ENCODE measurements around the gene MEX3B. TPM values are rescaled to one million over a fixed set of nuclear protein-coding genes. Genes with fewer than 3 reads are reported as not detected.
"Not testable (repeated sequence)": the region's sequence is repeated elsewhere in the genome, so short reads cannot be mapped to it uniquely, and the experiment has no call there.

Gene MEX3B
- polyA plus RNA-seq, 4 donors = 0.95 to 3.0 TPM; not detected in 2

GRCh38 chr15:82012908-82013307 lies 32.9 kb downstream of the MEX3B start:
- WGBS, 3 donors = 69 to 84% (median 81%) methylated on average over 7 of the region's 7 CpGs
- H3K27me3 ChIP-seq (ENCODE audit: control insufficient read depth in 3 of 3, insufficient read depth in 3 of 3, low read length in 3 of 3) = peaks cover 0 to 3% (median 0%) of the 10 kb centered on the region in 3 donors

DNA sequence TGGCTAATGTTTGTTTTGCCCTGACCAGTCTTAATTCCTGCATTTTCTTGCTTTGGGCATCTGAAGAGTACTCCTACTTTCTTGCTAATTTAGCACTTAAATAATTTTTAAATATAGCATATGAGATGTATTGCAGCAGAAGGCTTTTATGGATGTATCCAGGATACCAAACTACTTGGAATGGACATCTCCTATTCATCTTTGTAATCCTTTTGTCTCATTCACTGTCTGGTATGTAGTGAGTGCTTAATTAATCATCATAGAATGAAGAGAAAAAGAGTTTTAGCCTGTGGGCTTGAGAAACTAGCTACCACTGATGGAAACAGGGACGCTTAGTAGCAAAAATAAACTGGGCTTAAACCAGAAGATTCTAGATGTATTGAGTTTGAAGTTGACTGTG lies 40.6 kb downstream of the MEX3B start:
- 81 to 90% (median 83%) methylated on average over 1 of the region's 1 CpG for WGBS, 3 donors
- Histone ChIP-seq H3K9me3 (ENCODE audit: control insufficient read depth in 2 of 2, insufficient read depth in 1 of 2, low read depth in 1 of 2, low read length in 1 of 2) (no peaks in the 10 kb centered on the region), H3K27me3 (ENCODE audit: control insufficient read depth in 3 of 3, insufficient read depth in 3 of 3, low read length in 3 of 3) (no peaks in the 10 kb centered on the region), H3K4me1 (ENCODE audit: control insufficient read depth in 3 of 3, insufficient read depth in 2 of 3, low read depth in 1 of 3, low read length in 2 of 3) (no peaks in the 10 kb centered on the region), H3K4me3 (ENCODE audit: low read depth in 1 of 3, low read length in 3 of 3) (no peak overlapping the region), H3K27ac (ENCODE audit: low read depth in 1 of 3, low read length in 2 of 3) (no peak overlapping the region), H3K36me3 (ENCODE audit: control insufficient read depth in 3 of 3, insufficient read depth in 2 of 3, low read depth in 1 of 3, low read length in 3 of 3) (no peaks in the 10 kb centered on the region)
- FAIRE-seq = no peak
- DNase-seq = no peak

More at GRCh38 chr15:82012908-82013307, 32.9 kb downstream of the MEX3B start:
- DNase-seq = no peak
- Histone ChIP-seq H3K27ac (ENCODE audit: low read depth in 1 of 3, low read length in 2 of 3) (no peak overlapping the region), H3K36me3 (ENCODE audit: control insufficient read depth in 3 of 3, insufficient read depth in 2 of 3, low read depth in 1 of 3, low read length in 3 of 3) (no peaks in the 10 kb centered on the region), H3K4me1 (ENCODE audit: control insufficient read depth in 3 of 3, insufficient read depth in 2 of 3, low read depth in 1 of 3, low read length in 2 of 3) (no peaks in the 10 kb centered on the region), H3K9me3 (ENCODE audit: control insufficient read depth in 2 of 2, insufficient read depth in 1 of 2, low read depth in 1 of 2, low read length in 1 of 2) (no peaks in the 10 kb centered on the region), H3K4me3 (ENCODE audit: low read depth in 1 of 3, low read length in 3 of 3) (no peak overlapping the region)
- no peak for FAIRE-seq

DNA sequence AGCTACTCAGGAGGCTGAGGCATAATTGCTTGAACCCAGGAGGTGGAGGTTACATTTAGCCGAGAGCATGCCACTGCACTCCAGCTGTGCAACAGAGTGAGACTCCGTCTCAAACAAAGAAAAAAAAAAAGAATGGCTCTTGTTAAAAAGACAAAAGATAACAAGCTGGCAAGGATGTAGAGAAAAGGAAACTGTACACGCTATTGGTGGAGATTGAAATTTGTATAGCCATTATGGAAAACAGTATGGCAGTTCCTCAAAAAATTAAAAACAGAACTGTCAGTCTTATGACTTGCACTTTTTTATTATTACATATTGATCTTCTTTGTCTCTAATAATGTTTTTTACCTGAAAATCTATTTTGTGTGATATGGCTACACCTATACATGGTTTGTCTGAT lies 41.9 kb downstream of the MEX3B start:
- no peaks in the 10 kb centered on the region for H3K27me3 ChIP-seq (ENCODE audit: control insufficient read depth in 3 of 3, insufficient read depth in 3 of 3, low read length in 3 of 3)
- FAIRE-seq (no peak), DNase-seq (no peak)
- no peaks in the 10 kb centered on the region for H3K9me3 ChIP-seq (ENCODE audit: control insufficient read depth in 2 of 2, insufficient read depth in 1 of 2, low read depth in 1 of 2, low read length in 1 of 2)
- no peak overlapping the region for H3K4me3 ChIP-seq (ENCODE audit: low read depth in 1 of 3, low read length in 3 of 3)
- H3K36me3 ChIP-seq (ENCODE audit: control insufficient read depth in 3 of 3, insufficient read depth in 2 of 3, low read depth in 1 of 3, low read length in 3 of 3) = no peaks in the 10 kb centered on the region
- H3K4me1 ChIP-seq (ENCODE audit: control insufficient read depth in 3 of 3, insufficient read depth in 2 of 3, low read depth in 1 of 3, low read length in 2 of 3) = no peaks in the 10 kb centered on the region
- 76 to 87% (median 84%) methylated on average over 3 of the region's 3 CpGs for WGBS, 3 donors
- no peak overlapping the region for H3K27ac ChIP-seq (ENCODE audit: low read depth in 1 of 3, low read length in 2 of 3)

DNA sequence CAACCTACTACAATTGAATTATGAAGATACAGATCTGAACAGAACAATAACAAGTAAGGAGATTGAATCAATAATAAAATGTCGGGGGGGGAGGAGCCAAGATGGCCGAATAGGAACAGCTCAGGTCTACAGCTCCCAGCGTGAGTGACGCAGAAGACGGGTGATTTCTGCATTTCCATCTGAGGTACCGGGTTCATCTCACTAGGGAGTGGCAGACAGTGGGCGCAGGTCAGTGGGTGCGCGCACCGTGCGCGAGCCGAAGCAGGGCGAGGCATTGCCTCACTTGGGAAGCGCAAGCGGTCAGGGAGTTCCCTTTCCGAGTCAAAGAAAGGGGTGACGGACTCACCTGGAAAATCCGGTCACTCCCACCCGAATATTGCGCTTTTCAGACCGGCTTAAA lies 50.7 kb downstream of the MEX3B start:
- H3K4me1 ChIP-seq (ENCODE audit: control insufficient read depth in 3 of 3, insufficient read depth in 2 of 3, low read depth in 1 of 3, low read length in 2 of 3); H3K4me3 ChIP-seq (ENCODE audit: low read depth in 1 of 3, low read length in 3 of 3); H3K27me3 ChIP-seq (ENCODE audit: control insufficient read depth in 3 of 3, insufficient read depth in 3 of 3, low read length in 3 of 3); H3K36me3 ChIP-seq (ENCODE audit: control insufficient read depth in 3 of 3, insufficient read depth in 2 of 3, low read depth in 1 of 3, low read length in 3 of 3); H3K27ac ChIP-seq (ENCODE audit: low read depth in 1 of 3, low read length in 2 of 3); H3K9me3 ChIP-seq (ENCODE audit: control insufficient read depth in 2 of 2, insufficient read depth in 1 of 2, low read depth in 1 of 2, low read length in 1 of 2); FAIRE-seq: not testable (repeated sequence)
- DNase-seq = peak in 1 of 2 donors; percentile 5
- 70 to 80% (median 78%) methylated on average over 17 to 22 of the region's 22 CpGs for WGBS, 3 donors

GRCh38 chr15:81992523-81992922 lies 53.3 kb downstream of the MEX3B start:
- H3K4me1 ChIP-seq (ENCODE audit: control insufficient read depth in 3 of 3, insufficient read depth in 2 of 3, low read depth in 1 of 3, low read length in 2 of 3) = no peaks in the 10 kb centered on the region
- peaks cover 0 to 7% of the 10 kb centered on the region in 2 donors for H3K9me3 ChIP-seq (ENCODE audit: control insufficient read depth in 2 of 2, insufficient read depth in 1 of 2, low read depth in 1 of 2, low read length in 1 of 2)
- no peak overlapping the region for H3K4me3 ChIP-seq (ENCODE audit: low read depth in 1 of 3, low read length in 3 of 3)
- FAIRE-seq = no peak
- no peaks in the 10 kb centered on the region for H3K36me3 ChIP-seq (ENCODE audit: control insufficient read depth in 3 of 3, insufficient read depth in 2 of 3, low read depth in 1 of 3, low read length in 3 of 3)
- WGBS, 3 donors = 73 to 89% (median 83%) methylated on average over 1 of the region's 1 CpG
- no peaks in the 10 kb centered on the region for H3K27me3 ChIP-seq (ENCODE audit: control insufficient read depth in 3 of 3, insufficient read depth in 3 of 3, low read length in 3 of 3)
- H3K27ac ChIP-seq (ENCODE audit: low read depth in 1 of 3, low read length in 2 of 3) = no peak overlapping the region
- no peak for DNase-seq

Other genes starting within 250 kb of the MEX3B start
- 10 to 100 TPM; 11.6 to 25.2 (median 13.4) TPM for gene EFL1, start 216.7 kb upstream of the MEX3B start, polyA plus RNA-seq
- 1 to 10 TPM in 2 of 4 donors, under 1 TPM in 1, not detected in 1; 0.37 to 5.1 (median 1.5) TPM for gene SAXO2, start 216.8 kb upstream of the MEX3B start, polyA plus RNA-seq